GF-D8 (cell line): ENCODE data around the gene NCAPG.

Experiments used
- DNase-seq: peaks from one replicate; lab custom pipeline; 2025; lab: John Stamatoyannopoulos, UW

NCAPG gene

DNA sequence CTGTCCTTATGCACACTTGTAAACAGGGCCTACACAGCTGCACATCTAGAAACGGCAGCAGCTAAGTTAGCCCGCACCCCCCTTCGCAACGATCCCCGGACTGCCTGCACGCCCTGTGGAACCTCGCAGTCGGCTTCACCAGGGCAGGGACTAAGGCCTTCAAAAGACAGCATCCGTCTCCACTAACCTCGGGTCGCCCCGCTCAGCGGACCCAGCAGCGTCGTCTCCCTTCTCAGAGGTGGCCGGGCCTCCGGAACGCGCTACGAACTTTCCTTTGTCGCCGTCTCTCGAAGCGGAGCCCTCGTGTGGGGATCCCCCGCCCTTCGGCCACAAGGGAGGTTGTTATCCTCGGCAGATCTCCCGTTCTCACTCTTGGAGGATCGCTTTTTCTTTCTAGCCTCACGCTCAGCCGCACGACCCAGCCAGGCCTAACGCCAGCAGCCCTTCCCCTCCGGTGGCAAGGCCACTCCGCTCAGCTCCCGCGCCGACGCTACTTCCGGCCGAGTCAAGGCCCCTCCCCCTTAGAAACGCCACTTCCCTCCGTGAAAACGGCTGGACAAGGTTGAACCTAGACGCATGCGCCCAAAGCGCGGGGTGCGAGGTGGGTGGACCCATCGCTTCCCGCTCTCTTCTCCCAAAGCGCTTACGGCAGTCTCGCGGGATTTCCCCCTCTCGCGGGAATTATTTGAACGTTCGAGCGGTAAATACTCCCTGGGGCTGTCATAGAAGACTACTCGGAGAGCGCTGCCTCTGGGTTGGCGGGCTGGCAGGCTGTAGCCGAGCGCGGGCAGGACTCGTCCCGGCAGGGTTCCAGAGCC lies at the start of gene NCAPG, which contains the start of gene DCAF16:
Gene NCAPG, plus strand, starts transcription at position 720 of the 818 bp plus-strand sequence. CDS start 99 bp downstream, outside the sequence.
Gene DCAF16, minus strand, starts transcription at position 498 of the 818 bp plus-strand sequence. CDS start 6,616 bp downstream, outside the sequence.
- DNase-seq = peak; percentile 96

GRCh38 chr4:17761062-17761461 lies 49.7 kb upstream of the NCAPG start:
- DNase-seq = no peak

- no peak for DNase-seq
These were observed 48.1 kb upstream of the NCAPG start for GRCh38 chr4:17762726-17763125.

GRCh38 chr4:17763416-17763815 lies 47.4 kb upstream of the NCAPG start:
- DNase-seq = no peak

- DNase-seq = no peak
These were observed 46.8 kb upstream of the NCAPG start for GRCh38 chr4:17763931-17764330.

DNA sequence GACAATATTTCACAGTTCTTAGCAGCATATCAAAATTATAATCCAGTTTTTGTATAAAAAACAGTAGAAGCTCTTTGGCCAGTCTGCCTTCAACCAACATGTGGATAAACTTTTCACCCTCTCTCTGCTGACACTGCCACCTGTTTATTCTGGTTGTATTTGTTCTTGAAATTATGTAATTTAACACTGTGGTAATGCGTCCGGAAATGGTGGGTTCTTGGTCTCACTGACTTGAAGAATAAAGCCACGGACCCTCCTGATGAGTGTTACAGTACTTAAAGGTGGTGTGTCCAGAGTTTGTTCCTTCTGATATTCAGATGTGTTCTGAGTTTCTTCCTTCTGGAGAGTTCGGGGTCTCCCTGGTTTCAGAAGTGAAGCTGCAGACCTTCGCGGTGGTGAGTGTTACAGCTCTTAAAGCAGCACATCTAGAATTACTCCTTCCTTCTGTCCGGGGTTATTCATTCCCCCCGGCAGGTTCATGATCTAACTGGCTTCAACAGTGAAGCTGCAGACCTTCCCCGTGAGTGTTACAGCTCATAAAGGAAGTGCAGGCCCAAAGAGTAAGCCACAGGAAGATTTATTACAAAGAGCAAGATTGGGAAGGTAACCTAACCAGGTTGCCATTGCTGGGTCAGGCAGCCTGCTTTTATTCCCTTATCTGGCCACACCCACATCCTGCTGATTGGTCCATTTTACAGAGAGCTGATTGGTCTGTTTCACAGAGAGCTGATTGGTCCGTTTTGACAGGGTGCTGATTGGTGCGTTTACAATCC lies 45.1 kb upstream of the NCAPG start:
- DNase-seq = no peak

- no peak for DNase-seq
These were observed 43.8 kb upstream of the NCAPG start for GRCh38 chr4:17766826-17767458.

- no peak for DNase-seq
These were observed 41.2 kb upstream of the NCAPG start for GRCh38 chr4:17769406-17770174.

DNA sequence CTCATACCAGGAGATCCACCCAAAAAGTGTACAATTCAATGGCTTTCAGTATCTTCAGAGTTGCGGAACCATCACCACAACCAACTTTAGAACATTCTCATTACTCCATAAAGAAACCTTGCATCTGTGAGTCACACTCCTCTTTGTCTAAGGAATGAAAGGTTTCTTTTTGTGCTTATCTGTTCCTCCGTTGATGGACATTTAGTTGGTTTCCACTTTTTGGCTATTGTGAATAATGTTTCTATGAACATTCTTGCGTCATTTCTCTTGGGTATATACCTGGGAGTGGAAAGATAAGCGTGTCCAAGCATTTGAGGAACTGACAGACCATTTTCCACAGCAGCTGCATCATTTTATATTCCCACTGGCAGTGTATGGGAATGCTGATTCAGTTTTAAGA lies 39.9 kb upstream of the NCAPG start:
- no peak for DNase-seq

DNA sequence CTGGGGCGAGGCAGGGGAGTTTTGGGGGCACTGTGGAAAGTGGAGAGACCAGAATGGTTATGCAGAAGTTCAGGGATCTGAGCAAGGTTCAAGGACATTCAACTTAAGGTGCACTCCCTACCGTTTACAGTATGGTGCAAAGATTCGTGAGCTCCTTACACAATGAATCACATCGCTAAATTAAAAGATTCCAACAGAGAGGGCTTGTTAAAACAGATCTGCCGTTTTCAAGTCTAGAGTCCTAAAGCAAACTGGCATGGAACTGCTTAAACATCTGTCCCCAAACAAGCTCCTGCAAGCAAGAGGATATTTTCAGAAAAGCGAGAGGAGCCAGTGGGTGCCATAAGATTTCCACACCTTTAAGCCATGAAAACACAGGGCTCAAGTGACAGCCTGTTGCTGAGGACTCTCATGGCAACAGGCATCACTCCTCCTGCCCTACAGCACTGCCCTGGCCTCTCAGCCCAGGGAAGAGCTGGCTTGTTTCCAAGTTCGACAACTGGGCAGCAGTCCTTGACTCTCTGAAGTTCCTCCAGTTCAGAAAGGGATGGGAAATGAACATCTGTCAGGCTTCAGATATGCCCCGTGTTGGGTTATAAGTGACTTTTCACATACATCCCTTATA lies 39.4 kb upstream of the NCAPG start:
- no peak for DNase-seq

DNA sequence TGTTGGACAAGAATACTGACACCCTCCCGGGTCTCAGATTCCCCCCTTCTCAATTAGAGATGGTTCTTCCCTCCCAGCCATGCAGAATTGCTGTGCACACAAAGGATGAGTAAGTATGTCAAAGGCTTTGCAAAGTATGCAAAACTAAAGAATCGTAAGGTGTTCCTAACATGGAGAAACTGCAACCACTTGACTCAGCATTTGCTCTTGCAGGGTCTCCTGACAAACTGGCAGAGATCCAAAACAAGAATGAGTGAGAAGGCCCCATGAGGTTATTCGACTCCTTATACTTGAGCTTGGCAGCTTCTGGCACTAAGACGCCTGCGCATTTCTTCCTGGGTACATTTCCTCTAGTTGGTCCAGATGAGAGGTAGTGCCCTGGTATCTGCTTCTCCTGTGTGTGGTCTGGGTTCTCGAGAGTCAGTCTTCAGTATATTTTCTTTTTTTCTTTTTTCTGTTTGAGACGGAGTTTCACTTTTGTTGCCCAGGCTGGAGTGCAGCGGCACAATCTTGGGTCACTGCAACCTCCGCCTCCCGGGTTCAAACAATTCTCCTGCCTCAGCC lies 37.6 kb upstream of the NCAPG start:
- no peak for DNase-seq

GRCh38 chr4:17778431-17778830 lies 32.3 kb upstream of the NCAPG start:
- DNase-seq = no peak

DNA sequence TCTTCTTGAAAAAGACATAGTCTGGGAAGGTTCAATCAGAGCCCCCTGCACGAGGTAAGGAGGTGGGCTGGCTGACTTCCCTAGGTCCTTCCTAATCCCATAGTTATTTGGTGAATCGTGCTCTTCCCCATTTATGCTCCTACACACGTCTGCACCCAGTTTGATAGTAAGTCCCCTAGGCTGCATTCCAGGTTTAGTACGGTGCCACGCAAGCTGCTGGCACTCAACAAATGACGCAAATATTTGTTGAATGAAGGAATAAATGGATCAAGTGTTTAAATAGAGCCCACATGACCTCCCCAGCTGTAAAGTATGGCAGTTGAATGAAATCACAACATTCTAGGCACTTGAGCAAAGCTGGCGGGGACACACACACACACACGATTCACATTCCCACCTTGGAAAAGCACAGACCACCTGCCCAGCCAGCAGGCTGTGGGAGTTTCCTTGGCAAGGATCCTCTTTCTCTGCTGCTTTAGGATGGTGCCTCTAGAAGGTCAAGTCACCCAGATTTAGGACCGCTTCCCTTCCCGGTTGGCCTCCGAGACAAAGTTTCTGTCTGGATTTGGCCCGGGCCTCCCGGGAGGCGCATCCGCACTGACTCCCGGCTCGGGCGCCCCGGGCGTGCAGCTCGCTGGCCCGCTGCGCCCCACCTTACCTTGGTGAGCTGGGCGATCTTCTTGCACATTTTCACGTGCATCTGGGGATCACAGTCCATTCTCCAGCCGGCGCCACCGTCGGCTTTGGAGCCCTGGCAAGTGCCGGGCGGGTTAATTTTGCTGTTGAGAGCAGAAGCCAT lies 30.1 kb upstream of the NCAPG start:
- no peak for DNase-seq

GRCh38 chr4:17781300-17782287 lies 29.2 kb upstream of the NCAPG start, which contains the start of gene FAM184B:
TSS of gene FAM184B (minus strand) at chr4:17781621. CDS start at chr4:17781299, 322 bp downstream.
- DNase-seq = no peak

DNA sequence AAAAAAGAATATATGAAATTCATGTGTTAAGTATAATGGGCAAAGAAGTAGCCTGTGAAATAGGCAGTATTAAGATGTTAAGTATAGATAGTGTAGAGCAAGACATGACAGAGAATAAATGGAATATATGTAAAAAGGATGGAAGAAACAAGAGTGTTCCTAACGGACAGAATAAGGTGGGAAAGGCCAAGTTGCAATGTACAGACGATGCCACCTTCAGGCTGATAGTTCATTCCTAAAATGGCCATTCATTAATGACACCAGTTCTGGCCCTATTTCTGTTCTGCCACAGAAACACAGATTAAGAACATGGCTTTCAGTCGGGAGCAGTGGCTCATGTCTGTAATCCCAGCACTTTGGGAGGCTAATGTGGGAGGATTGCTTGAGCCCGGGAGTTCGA lies 24.9 kb upstream of the NCAPG start:
- DNase-seq = no peak

DNA sequence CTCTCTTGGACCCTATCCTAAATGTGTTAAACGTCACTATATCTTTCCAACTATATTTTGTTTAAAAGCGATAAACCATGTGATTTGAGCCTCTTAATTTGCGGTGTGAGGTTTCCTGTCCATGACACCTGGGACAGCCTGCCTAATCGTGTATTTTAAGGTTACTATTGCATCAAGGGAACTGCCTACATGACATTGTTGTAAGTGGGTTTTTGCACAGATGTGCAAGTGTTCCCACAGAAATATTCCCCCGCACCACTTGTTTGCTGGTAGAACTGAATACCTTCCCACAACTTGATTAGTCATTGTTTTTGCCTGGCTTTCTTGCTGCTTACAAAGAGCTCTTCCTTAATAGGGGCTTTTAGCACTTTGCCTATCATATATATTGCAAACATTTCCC lies 24.2 kb upstream of the NCAPG start:
- no peak for DNase-seq

DNA sequence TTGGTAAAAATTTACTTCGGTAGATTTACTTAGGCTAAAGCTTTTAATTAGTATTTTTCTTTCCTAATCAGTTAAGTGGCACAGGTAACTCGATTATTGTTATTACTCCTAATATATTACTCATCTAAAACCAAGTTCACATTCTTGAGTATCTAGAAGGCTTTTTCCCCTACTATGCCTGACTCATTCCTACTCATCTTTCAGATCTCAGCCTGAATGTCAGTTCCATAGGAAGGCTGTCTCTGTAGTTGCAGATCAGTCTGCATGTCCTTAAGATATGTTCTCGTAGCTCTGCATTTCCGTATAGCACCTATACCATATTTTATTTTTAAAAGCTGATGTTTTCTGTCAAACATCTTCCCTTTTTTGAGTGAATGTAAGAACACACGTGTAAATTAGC lies 23.5 kb upstream of the NCAPG start:
- DNase-seq = no peak

DNA sequence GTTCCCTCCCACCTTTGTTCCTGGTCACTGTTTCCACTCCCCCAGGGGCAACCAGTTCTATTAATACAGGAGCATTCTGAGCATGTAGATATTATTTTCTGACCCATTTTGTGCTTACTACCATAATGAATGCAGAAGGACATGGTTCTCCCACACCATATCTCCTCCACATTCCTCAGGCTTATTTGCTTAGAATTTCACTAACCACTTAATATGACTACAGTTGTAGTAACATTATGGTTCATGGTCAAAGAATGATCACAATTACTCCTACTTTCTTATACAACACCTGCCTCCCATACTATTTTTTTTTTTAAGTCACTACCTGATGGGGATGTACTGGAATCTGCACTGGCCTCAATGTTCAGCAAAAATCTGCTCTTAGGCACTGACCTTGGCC lies 21.8 kb upstream of the NCAPG start:
- no peak for DNase-seq

GRCh38 chr4:17794730-17795129 lies 16.0 kb upstream of the NCAPG start:
- DNase-seq = no peak
